ENCODE results near the gene CRTC2. TPM values are rescaled to one million over a fixed set of nuclear protein-coding genes. Genes with fewer than 3 reads are reported as not detected.

Gene CRTC2
- total RNA-seq, 2 donors from 2014 or later: 26.9 to 40.7 TPM

- Histone ChIP-seq H3K4me1 (no peaks in the 10 kb centered on the region), H3K9me3 (no peaks in the 10 kb centered on the region), H3K36me3 (no peaks in the 10 kb centered on the region), H3K9ac (ENCODE audit: low read depth in 2 of 2, low read length in 2 of 2) (no peak overlapping the region), H3K27me3 (no peaks in the 10 kb centered on the region), H3K4me3 (no peak overlapping the region), H3K27ac (no peak overlapping the region)
- intact Hi-C loops (cut with DNase I): no loop called here
- TF ChIP-seq CTCF (IDR thresholded peaks at IDR 0.05): no peak
- no peak for DNase-seq
Measured at GRCh38 chr1:153929426-153929825, 29.0 kb downstream of the CRTC2 start.

- Histone ChIP-seq H3K27ac (peak overlapping the region; percentile 12), H3K27me3 (no peaks in the 10 kb centered on the region), H3K9me3 (no peaks in the 10 kb centered on the region), H3K9ac (ENCODE audit: low read depth in 2 of 2, low read length in 2 of 2) (peak overlapping the region in 1 of 2 donors; percentile 12), H3K4me3 (no peak overlapping the region), H3K4me1 (peaks cover 2% of the 10 kb centered on the region), H3K36me3 (no peaks in the 10 kb centered on the region)
- intact Hi-C loops (cut with DNase I): no loop called here
- TF ChIP-seq CTCF (IDR thresholded peaks at IDR 0.05): no peak
- DNase-seq: no peak
Measured at GRCh38 chr1:153928791-153929341, 29.5 kb downstream of the CRTC2 start.

- intact Hi-C loops (cut with DNase I): no loop called here
Measured at GRCh38 chr1:153928245-153928644, 30.2 kb downstream of the CRTC2 start.

GRCh38 chr1:153926405-153926804 is 32.0 kb downstream of the CRTC2 start:
- DNase-seq: no peak
- intact Hi-C loops (cut with DNase I): no loop called here
- Histone ChIP-seq H3K4me1 (peaks cover 3% of the 10 kb centered on the region), H3K9me3 (no peaks in the 10 kb centered on the region), H3K9ac (ENCODE audit: low read depth in 2 of 2, low read length in 2 of 2) (no peak overlapping the region), H3K27me3 (no peaks in the 10 kb centered on the region), H3K4me3 (no peak overlapping the region), H3K27ac (no peak overlapping the region), H3K36me3 (no peaks in the 10 kb centered on the region)
- TF ChIP-seq CTCF (IDR thresholded peaks at IDR 0.05): no peak

More at GRCh38 chr1:153928245-153928644, 30.2 kb downstream of the CRTC2 start:
- Histone ChIP-seq H3K36me3 (no peaks in the 10 kb centered on the region), H3K4me1 (peaks cover 3% of the 10 kb centered on the region), H3K27me3 (no peaks in the 10 kb centered on the region), H3K27ac (peak overlapping the region; percentile 12), H3K4me3 (no peak overlapping the region), H3K9me3 (no peaks in the 10 kb centered on the region), H3K9ac (ENCODE audit: low read depth in 2 of 2, low read length in 2 of 2) (no peak overlapping the region)
- no peak for DNase-seq
- TF ChIP-seq CTCF (IDR thresholded peaks at IDR 0.05): no peak

GRCh38 chr1:153922972-153923925 is 35.2 kb downstream of the CRTC2 start, which contains the start of gene GATAD2B:
GATAD2B (minus strand) TSS chr1:153922972; CDS start chr1:153828347, 94,625 bp downstream.
- intact Hi-C loops (cut with DNase I): loop anchor here (5.0 kb wide), 1 partner anchor 64 kb away; the partner anchor contains the start of gene RAB13
- peak; percentile 99 for DNase-seq

More at GRCh38 chr1:153922972-153923925, 35.2 kb downstream of the CRTC2 start, which contains the start of gene GATAD2B:
- Histone ChIP-seq H3K36me3 (no peaks in the 10 kb centered on the region), H3K4me3 (peak within 1 kb of the TSS; percentile 67), H3K4me1 (peaks cover 16% of the 10 kb centered on the region), H3K9ac (ENCODE audit: low read depth in 2 of 2, low read length in 2 of 2) (peak within 1 kb of the TSS; percentile 68 to 96), H3K27me3 (no peaks in the 10 kb centered on the region), H3K9me3 (no peaks in the 10 kb centered on the region), H3K27ac (peak within 1 kb of the TSS; percentile 81)
- TF ChIP-seq CTCF (IDR thresholded peaks at IDR 0.05): no peak

All from colonic mucosa (tissue), 4 donors.